Sciatic nerve (tissue), 2 donors: Measurements from ENCODE around the gene PRKCH. TPM values are rescaled to one million over a fixed set of nuclear protein-coding genes. Genes with fewer than 3 reads are reported as not detected.

Source experiments
- ATAC-seq: fragments of 200-7000 bp; cut with Tn5 transposase; one replicate; pipeline ENCODE4 v1.9.1; 2020; ENCODE audit warnings: mild to moderate bottlenecking, moderate library complexity
- DNase-seq: peaks from one replicate; pipeline ENCODE4 v3.0.0-alpha.2; 2020; ENCODE audit warnings: low spot score
- intact Hi-C: fragments of 100-400 bp; cut with DNase I; formaldehyde crosslinking; loops from one replicate; pipeline ENCODE4 v1.14.2; 2022
- total RNA-seq: library from RNA; stranded (reverse); fragmentation: NEBNext Ultra II Directional; extraction: Animal tissue kit (Norgen Biotek cat#: 25700); gene quantifications from one replicate; pipeline ENCODE4 v1.2.1, GENCODE V29; 2021
- donor health status: DM: no; HTN: no; CAD: no.
- donor health status: DM: no; HTN: no; CAD: no.

Gene PRKCH
- total RNA-seq, 1 donor from 2014 or later = 52.9 TPM

DNA sequence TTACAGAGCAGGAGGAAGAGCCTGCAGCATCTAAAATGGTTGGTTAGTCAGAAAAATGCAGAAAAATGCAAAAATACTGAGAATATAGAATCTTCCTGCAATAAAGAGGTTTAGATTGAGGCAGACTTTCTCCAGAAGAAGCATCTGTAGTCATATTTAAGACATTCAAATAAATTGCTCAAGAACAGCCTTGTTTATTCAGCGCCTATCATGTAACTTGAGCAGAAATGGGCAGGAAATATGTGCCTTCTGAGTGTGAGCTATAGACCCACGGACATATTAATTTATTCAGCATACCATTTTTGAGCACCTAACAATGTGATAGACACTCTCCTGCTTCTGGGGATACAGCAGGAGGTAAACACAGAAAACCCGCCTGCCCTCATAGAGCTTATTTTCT, 272.0 kb downstream of the PRKCH start:
- intact Hi-C loops = no loop called here
- no peak for DNase-seq
- ATAC-seq = no peak

DNA sequence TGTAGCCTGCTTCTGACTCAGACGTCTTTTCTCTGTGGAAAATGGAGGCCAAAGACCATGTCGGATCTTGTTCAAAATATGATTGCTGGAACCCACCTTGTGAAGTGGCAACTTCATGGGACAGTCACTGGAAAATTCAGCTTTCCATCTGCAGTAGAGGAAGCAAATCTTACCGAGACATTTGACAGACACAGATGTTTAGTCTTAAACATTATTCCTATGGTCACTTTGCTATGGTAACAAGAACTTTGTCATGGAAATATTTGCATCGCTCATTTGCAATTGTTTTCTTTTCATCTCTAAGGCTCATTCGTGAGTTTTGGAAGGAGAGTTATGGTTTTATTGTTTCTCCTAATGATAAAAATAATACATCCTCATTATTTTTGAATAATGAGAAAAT, 275.6 kb downstream of the PRKCH start:
- ATAC-seq (no peak), DNase-seq (no peak)
- intact Hi-C loops = no loop called here

DNA sequence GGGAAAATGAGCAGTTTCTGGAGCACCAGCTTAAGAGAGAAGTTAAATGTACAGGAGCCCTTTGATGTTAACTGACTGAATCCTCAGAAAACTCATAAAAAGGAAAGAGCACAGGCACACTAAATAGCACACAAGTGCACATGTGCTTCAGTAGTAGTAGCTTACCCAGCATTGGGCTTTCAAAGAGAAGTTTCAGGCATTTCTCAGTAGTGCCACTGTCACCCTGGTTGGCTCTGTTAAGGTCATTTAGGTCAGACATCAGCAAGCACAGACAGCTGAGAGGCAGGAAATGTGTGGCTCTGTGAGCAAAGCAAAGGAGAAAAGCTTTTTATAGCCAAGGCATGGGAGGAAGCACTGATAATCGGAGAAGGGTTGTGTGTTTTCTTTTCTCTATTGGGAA, 277.6 kb downstream of the PRKCH start:
- intact Hi-C loops = no loop called here
- DNase-seq (no peak), ATAC-seq (peak; percentile 20)

DNA sequence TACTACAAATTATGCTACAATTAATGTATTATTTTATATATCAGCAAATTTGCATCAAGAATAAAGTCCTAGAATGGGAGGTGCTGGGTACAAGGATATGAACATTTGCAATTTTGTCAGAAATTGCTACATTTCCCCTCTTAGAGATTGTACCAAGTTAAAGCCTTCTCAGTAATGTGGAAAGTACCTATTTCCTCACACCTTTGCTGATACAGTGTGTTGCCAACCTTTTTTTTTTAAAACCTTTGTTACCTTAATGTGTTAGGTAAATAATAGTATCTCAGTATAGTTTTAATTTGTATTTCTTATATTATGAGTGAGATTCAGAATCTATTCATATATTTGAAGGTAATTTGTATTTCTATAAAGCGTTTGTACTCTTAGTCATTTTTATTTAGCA, 278.6 kb downstream of the PRKCH start:
- intact Hi-C loops = no loop called here
- no peak for DNase-seq
- ATAC-seq = no peak

Other genes with a start within 250 kb of the PRKCH start
- gene TMEM30B, start 40.2 kb upstream of the PRKCH start, total RNA-seq = 50.1 TPM